Stimulated activated naive B cell treated with anti-CD40 and anti-IgM and Interleukin-4, amounts not matched to agents 10 μg/mL and 1 μg/mL and 100 μg/mL, for 72 hours (primary cell): ENCODE results near the gene C8B.

Experiments used
- ATAC-seq, 2 donors: fragments of 150-1000 bp; cut with Tn5 transposase; replicated peaks; 2 replicates each; pipeline ENCODE4 v1.10.0; 2021; ENCODE audit warnings: moderate library complexity in 1 of 2
- DNase-seq: peaks from one replicate; pipeline ENCODE4 v3.0.0; 2021
- H3K27ac Mint-ChIP-seq: one replicate; pipeline ENCODE4 v1.8.0; 2022; ENCODE audit warnings: mild to moderate bottlenecking, mixed read lengths
- H3K27me3 Mint-ChIP-seq, 2 donors: one replicate each; pipeline ENCODE4 v1.8.0; 2022; ENCODE audit warnings: mixed read lengths in 2 of 2
- H3K36me3 Mint-ChIP-seq, 2 donors: one replicate each; pipeline ENCODE4 v1.8.0; 2022; ENCODE audit warnings: mixed read lengths in 2 of 2, mild to moderate bottlenecking in 1 of 2
- H3K4me1 Mint-ChIP-seq, 2 donors: one replicate each; pipeline ENCODE4 v1.8.0; 2022; ENCODE audit warnings: mixed read lengths in 2 of 2, mild to moderate bottlenecking in 1 of 2
- H3K4me3 Mint-ChIP-seq, 2 donors: one replicate each; pipeline ENCODE4 v1.8.0; 2022; ENCODE audit warnings: mild to moderate bottlenecking in 2 of 2, mixed read lengths in 2 of 2, moderate library complexity in 1 of 2
- H3K9me3 Mint-ChIP-seq, 2 donors: one replicate each; pipeline ENCODE4 v1.8.0; 2022; ENCODE audit warnings: mixed read lengths in 2 of 2, mild to moderate bottlenecking in 1 of 2

The C8B gene

GRCh38 chr1:56964349-56965017 is 1.3 kb downstream of the C8B start:
- Mint-ChIP-seq H3K4me1 (no peaks in the 10 kb centered on the region), H3K4me3 (no peak overlapping the region), H3K27me3 (no peaks in the 10 kb centered on the region), H3K36me3 (no peaks in the 10 kb centered on the region), H3K9me3 (no peaks in the 10 kb centered on the region), H3K27ac (no peak overlapping the region)
- DNase-seq (no peak), ATAC-seq (no peak)

GRCh38 chr1:56963667-56964066 is 2.1 kb downstream of the C8B start:
- no peaks in the 10 kb centered on the region for H3K27me3 Mint-ChIP-seq
- no peaks in the 10 kb centered on the region for H3K4me1 Mint-ChIP-seq
- H3K4me3 Mint-ChIP-seq, result no peak overlapping the region
- DNase-seq (no peak), ATAC-seq (no peak)
- H3K9me3 Mint-ChIP-seq, result no peaks in the 10 kb centered on the region
- no peak overlapping the region for H3K27ac Mint-ChIP-seq
- no peaks in the 10 kb centered on the region for H3K36me3 Mint-ChIP-seq

GRCh38 chr1:56961426-56961825 is 4.4 kb downstream of the C8B start:
- Mint-ChIP-seq H3K27me3 (peaks cover 0 to 5% of the 10 kb centered on the region in 2 donors), H3K4me1 (no peaks in the 10 kb centered on the region), H3K4me3 (no peak overlapping the region), H3K36me3 (no peaks in the 10 kb centered on the region), H3K9me3 (no peaks in the 10 kb centered on the region), H3K27ac (no peak overlapping the region)
- ATAC-seq (no peak), DNase-seq (no peak)

- no peak for DNase-seq
- Mint-ChIP-seq H3K27me3 (peaks cover 0 to 5% of the 10 kb centered on the region in 2 donors), H3K4me1 (no peaks in the 10 kb centered on the region), H3K9me3 (no peaks in the 10 kb centered on the region), H3K4me3 (no peak overlapping the region), H3K27ac (no peak overlapping the region), H3K36me3 (no peaks in the 10 kb centered on the region)
- no peak for ATAC-seq
These were observed 7.3 kb downstream of the C8B start for GRCh38 chr1:56958526-56958925.

GRCh38 chr1:56957931-56958330 is 7.9 kb downstream of the C8B start:
- Mint-ChIP-seq H3K4me3 (no peak overlapping the region), H3K36me3 (no peaks in the 10 kb centered on the region), H3K27me3 (peaks cover 0 to 5% of the 10 kb centered on the region in 2 donors), H3K27ac (no peak overlapping the region), H3K9me3 (no peaks in the 10 kb centered on the region), H3K4me1 (no peaks in the 10 kb centered on the region)
- DNase-seq (no peak), ATAC-seq (no peak)

GRCh38 chr1:56954664-56955063 is 11.2 kb downstream of the C8B start:
- H3K4me3 Mint-ChIP-seq, result no peak overlapping the region
- H3K27me3 Mint-ChIP-seq, result peaks cover 0 to 5% of the 10 kb centered on the region in 2 donors
- ATAC-seq, result no peak
- DNase-seq, result no peak
- H3K27ac Mint-ChIP-seq, result no peak overlapping the region
- H3K36me3 Mint-ChIP-seq, result no peaks in the 10 kb centered on the region
- H3K4me1 Mint-ChIP-seq, result no peaks in the 10 kb centered on the region
- no peaks in the 10 kb centered on the region for H3K9me3 Mint-ChIP-seq

GRCh38 chr1:56953386-56953785 is 12.4 kb downstream of the C8B start:
- Mint-ChIP-seq H3K9me3 (no peaks in the 10 kb centered on the region), H3K4me3 (no peak overlapping the region), H3K27ac (no peak overlapping the region), H3K4me1 (no peaks in the 10 kb centered on the region), H3K27me3 (peaks cover 0 to 5% of the 10 kb centered on the region in 2 donors), H3K36me3 (no peaks in the 10 kb centered on the region)
- no peak for DNase-seq
- ATAC-seq, result no peak

- Mint-ChIP-seq H3K4me3 (no peak overlapping the region), H3K4me1 (no peaks in the 10 kb centered on the region), H3K36me3 (no peaks in the 10 kb centered on the region), H3K27ac (no peak overlapping the region), H3K27me3 (peaks cover 0 to under 1% of the 10 kb centered on the region in 2 donors), H3K9me3 (no peaks in the 10 kb centered on the region)
- ATAC-seq, result no peak
- DNase-seq, result no peak
These were observed 13.3 kb downstream of the C8B start for GRCh38 chr1:56952501-56952900.

- Mint-ChIP-seq H3K27ac (no peak overlapping the region), H3K36me3 (no peaks in the 10 kb centered on the region), H3K4me1 (no peaks in the 10 kb centered on the region), H3K27me3 (no peaks in the 10 kb centered on the region), H3K4me3 (no peak overlapping the region), H3K9me3 (no peaks in the 10 kb centered on the region)
- no peak for DNase-seq
- no peak for ATAC-seq
These were observed 17.3 kb downstream of the C8B start for GRCh38 chr1:56948403-56949023.

GRCh38 chr1:56940039-56940438 is 25.8 kb downstream of the C8B start:
- ATAC-seq (no peak), DNase-seq (no peak)
- no peaks in the 10 kb centered on the region for H3K4me1 Mint-ChIP-seq
- H3K27me3 Mint-ChIP-seq, result peaks cover 0 to 6% of the 10 kb centered on the region in 2 donors
- no peak overlapping the region for H3K4me3 Mint-ChIP-seq
- H3K9me3 Mint-ChIP-seq, result peaks cover 0 to 2% of the 10 kb centered on the region in 2 donors
- no peaks in the 10 kb centered on the region for H3K36me3 Mint-ChIP-seq
- no peak overlapping the region for H3K27ac Mint-ChIP-seq

GRCh38 chr1:56939209-56939608 is 26.6 kb downstream of the C8B start:
- H3K4me3 Mint-ChIP-seq, result no peak overlapping the region
- H3K27ac Mint-ChIP-seq, result no peak overlapping the region
- H3K4me1 Mint-ChIP-seq, result no peaks in the 10 kb centered on the region
- H3K36me3 Mint-ChIP-seq, result no peaks in the 10 kb centered on the region
- peaks cover 0 to 6% of the 10 kb centered on the region in 2 donors for H3K27me3 Mint-ChIP-seq
- peaks cover 0 to 2% of the 10 kb centered on the region in 2 donors for H3K9me3 Mint-ChIP-seq
- no peak for DNase-seq
- ATAC-seq, result no peak

- Mint-ChIP-seq H3K27ac (no peak overlapping the region), H3K36me3 (no peaks in the 10 kb centered on the region), H3K9me3 (peaks cover 0 to 2% of the 10 kb centered on the region in 2 donors), H3K4me1 (no peaks in the 10 kb centered on the region), H3K4me3 (no peak overlapping the region), H3K27me3 (peaks cover 0 to 6% of the 10 kb centered on the region in 2 donors)
- no peak for ATAC-seq
- no peak for DNase-seq
These were observed 27.2 kb downstream of the C8B start for GRCh38 chr1:56938646-56939045.

- H3K4me3 Mint-ChIP-seq, result no peak overlapping the region
These were observed 31.3 kb downstream of the C8B start for GRCh38 chr1:56934430-56935060.

GRCh38 chr1:56933606-56934005 is 32.2 kb downstream of the C8B start:
- H3K27me3 Mint-ChIP-seq, result peaks cover 0 to 6% of the 10 kb centered on the region in 2 donors
- no peaks in the 10 kb centered on the region for H3K4me1 Mint-ChIP-seq
- ATAC-seq, result no peak
- no peak overlapping the region for H3K27ac Mint-ChIP-seq
- no peak for DNase-seq
- peaks cover 3 to 5% of the 10 kb centered on the region in 2 donors for H3K9me3 Mint-ChIP-seq
- H3K36me3 Mint-ChIP-seq, result no peaks in the 10 kb centered on the region
- no peak overlapping the region for H3K4me3 Mint-ChIP-seq

More at GRCh38 chr1:56934430-56935060, 31.3 kb downstream of the C8B start:
- H3K27ac Mint-ChIP-seq, result no peak overlapping the region
- no peaks in the 10 kb centered on the region for H3K36me3 Mint-ChIP-seq
- no peaks in the 10 kb centered on the region for H3K4me1 Mint-ChIP-seq
- H3K27me3 Mint-ChIP-seq, result peaks cover 0 to 6% of the 10 kb centered on the region in 2 donors
- DNase-seq (no peak), ATAC-seq (no peak)
- H3K9me3 Mint-ChIP-seq, result peaks cover 2 to 4% of the 10 kb centered on the region in 2 donors

GRCh38 chr1:56933161-56933560 is 32.7 kb downstream of the C8B start:
- DNase-seq, result no peak
- no peak overlapping the region for H3K4me3 Mint-ChIP-seq
- H3K27me3 Mint-ChIP-seq, result peaks cover 0 to 4% of the 10 kb centered on the region in 2 donors
- H3K36me3 Mint-ChIP-seq, result no peaks in the 10 kb centered on the region
- H3K9me3 Mint-ChIP-seq, result peaks cover 4 to 8% of the 10 kb centered on the region in 2 donors
- ATAC-seq, result no peak
- H3K4me1 Mint-ChIP-seq, result no peaks in the 10 kb centered on the region
- no peak overlapping the region for H3K27ac Mint-ChIP-seq
